Liver (tissue), 3 donors: ENCODE data around the gene SHLD1.

Experiments
- RAD21 ChIP-seq, 2 donors: IDR thresholded peaks; 2 replicates each; pipeline ENCODE4 v1.6.1; 2016; ENCODE audit warnings: antibody characterized with exemption in 2 of 2, mild to moderate bottlenecking in 2 of 2
- TAF1 ChIP-seq: conservative IDR thresholded peaks from 2 replicates; pipeline ENCODE4 v1.6.1; 2016; ENCODE audit warnings: antibody characterized with exemption, mild to moderate bottlenecking
- YY1 ChIP-seq: IDR thresholded peaks from 2 replicates; pipeline ENCODE4 v1.6.1; 2016; ENCODE audit warnings: antibody characterized with exemption, mild to moderate bottlenecking
- TF ChIP-seq, protein P1 (sequence below): fragments of 150-350 bp; IDR thresholded peaks from 2 replicates; pipeline ENCODE4 v1.5.1; 2017; ENCODE audit warnings: improper control_type of control experiment, low read depth, low read length; ENCODE audit not compliant: missing input control
- TF ChIP-seq, protein P2 (sequence below): IDR thresholded peaks from 2 replicates; pipeline ENCODE4 v1.6.1; 2016; ENCODE audit warnings: antibody characterized with exemption, mild to moderate bottlenecking
- donor health status: healthy.
- donor health status: healthy.

- TF ChIP-seq, protein P1, sequence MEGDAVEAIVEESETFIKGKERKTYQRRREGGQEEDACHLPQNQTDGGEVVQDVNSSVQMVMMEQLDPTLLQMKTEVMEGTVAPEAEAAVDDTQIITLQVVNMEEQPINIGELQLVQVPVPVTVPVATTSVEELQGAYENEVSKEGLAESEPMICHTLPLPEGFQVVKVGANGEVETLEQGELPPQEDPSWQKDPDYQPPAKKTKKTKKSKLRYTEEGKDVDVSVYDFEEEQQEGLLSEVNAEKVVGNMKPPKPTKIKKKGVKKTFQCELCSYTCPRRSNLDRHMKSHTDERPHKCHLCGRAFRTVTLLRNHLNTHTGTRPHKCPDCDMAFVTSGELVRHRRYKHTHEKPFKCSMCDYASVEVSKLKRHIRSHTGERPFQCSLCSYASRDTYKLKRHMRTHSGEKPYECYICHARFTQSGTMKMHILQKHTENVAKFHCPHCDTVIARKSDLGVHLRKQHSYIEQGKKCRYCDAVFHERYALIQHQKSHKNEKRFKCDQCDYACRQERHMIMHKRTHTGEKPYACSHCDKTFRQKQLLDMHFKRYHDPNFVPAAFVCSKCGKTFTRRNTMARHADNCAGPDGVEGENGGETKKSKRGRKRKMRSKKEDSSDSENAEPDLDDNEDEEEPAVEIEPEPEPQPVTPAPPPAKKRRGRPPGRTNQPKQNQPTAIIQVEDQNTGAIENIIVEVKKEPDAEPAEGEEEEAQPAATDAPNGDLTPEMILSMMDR = no peak
- TF ChIP-seq YY1 (no peak), RAD21 (IDR thresholded peaks at IDR 0.05) (no peak), TAF1 (no peak)
- TF ChIP-seq, protein P2, sequence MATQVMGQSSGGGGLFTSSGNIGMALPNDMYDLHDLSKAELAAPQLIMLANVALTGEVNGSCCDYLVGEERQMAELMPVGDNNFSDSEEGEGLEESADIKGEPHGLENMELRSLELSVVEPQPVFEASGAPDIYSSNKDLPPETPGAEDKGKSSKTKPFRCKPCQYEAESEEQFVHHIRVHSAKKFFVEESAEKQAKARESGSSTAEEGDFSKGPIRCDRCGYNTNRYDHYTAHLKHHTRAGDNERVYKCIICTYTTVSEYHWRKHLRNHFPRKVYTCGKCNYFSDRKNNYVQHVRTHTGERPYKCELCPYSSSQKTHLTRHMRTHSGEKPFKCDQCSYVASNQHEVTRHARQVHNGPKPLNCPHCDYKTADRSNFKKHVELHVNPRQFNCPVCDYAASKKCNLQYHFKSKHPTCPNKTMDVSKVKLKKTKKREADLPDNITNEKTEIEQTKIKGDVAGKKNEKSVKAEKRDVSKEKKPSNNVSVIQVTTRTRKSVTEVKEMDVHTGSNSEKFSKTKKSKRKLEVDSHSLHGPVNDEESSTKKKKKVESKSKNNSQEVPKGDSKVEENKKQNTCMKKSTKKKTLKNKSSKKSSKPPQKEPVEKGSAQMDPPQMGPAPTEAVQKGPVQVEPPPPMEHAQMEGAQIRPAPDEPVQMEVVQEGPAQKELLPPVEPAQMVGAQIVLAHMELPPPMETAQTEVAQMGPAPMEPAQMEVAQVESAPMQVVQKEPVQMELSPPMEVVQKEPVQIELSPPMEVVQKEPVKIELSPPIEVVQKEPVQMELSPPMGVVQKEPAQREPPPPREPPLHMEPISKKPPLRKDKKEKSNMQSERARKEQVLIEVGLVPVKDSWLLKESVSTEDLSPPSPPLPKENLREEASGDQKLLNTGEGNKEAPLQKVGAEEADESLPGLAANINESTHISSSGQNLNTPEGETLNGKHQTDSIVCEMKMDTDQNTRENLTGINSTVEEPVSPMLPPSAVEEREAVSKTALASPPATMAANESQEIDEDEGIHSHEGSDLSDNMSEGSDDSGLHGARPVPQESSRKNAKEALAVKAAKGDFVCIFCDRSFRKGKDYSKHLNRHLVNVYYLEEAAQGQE = no peak
These were observed 3.6 kb downstream of the SHLD1 start for GRCh38 chr20:5753814-5754213.
